Measurements from ENCODE around the gene DPEP3.

Gene DPEP3

GRCh38 chr16:67928561-67929364, 51.5 kb downstream of the DPEP3 start:
- DNase-seq: peak; percentile 68

GRCh38 chr16:67928147-67928546, 52.2 kb downstream of the DPEP3 start:
- DNase-seq: no peak

GRCh38 chr16:67927131-67927941, 53.0 kb downstream of the DPEP3 start:
- no peak for DNase-seq

GRCh38 chr16:67926181-67926750, 54.0 kb downstream of the DPEP3 start:
- DNase-seq: peak; percentile 78

Data from NCI-H146 (cell line).